Osteocyte (in vitro differentiated cells): Measurements from ENCODE around the gene GRIN3B. TPM values are rescaled to one million over a fixed set of nuclear protein-coding genes. Genes with fewer than 3 reads are reported as not detected.

Experiments used
- DNase-seq: peaks from one replicate; pipeline ENCODE4 v3.0.0; 2021; ENCODE audit warnings: mixed read lengths; ENCODE audit not compliant: unreplicated experiment; ENCODE audit errors: extremely low spot score
- H3K27ac Mint-ChIP-seq: one replicate; pipeline ENCODE4 v1.8.0; 2021; ENCODE audit warnings: mild to moderate bottlenecking, mixed read lengths; ENCODE audit not compliant: unreplicated experiment
- H3K27me3 Mint-ChIP-seq: one replicate; pipeline ENCODE4 v1.8.0; 2021; ENCODE audit warnings: mixed read lengths; ENCODE audit not compliant: unreplicated experiment
- H3K36me3 Mint-ChIP-seq: one replicate; pipeline ENCODE4 v1.8.0; 2021; ENCODE audit warnings: mixed read lengths; ENCODE audit not compliant: unreplicated experiment
- H3K4me1 Mint-ChIP-seq: one replicate; pipeline ENCODE4 v1.8.0; 2021; ENCODE audit warnings: mixed read lengths; ENCODE audit not compliant: unreplicated experiment
- H3K4me3 Mint-ChIP-seq: one replicate; pipeline ENCODE4 v1.8.0; 2021; ENCODE audit warnings: mild to moderate bottlenecking, moderate library complexity, mixed read lengths; ENCODE audit not compliant: unreplicated experiment
- H3K9me3 Mint-ChIP-seq: one replicate; pipeline ENCODE4 v1.8.0; 2021; ENCODE audit warnings: mixed read lengths; ENCODE audit not compliant: unreplicated experiment
- CTCF ChIP-seq: fragments of 200-600 bp; sonication (generic); IDR thresholded peaks from 2 replicates; pipeline ENCODE4 v1.5.0; 2021; ENCODE audit warnings: antibody characterized with exemption, mild to moderate bottlenecking, moderate library complexity
- total RNA-seq: library from RNA; stranded (reverse); gene quantifications from 2 replicates; pipeline ENCODE4 v1.2.1, GENCODE V29; 2021

The GRIN3B gene
- total RNA-seq, 1 donor from 2014 or later, result 0.46 TPM

DNA sequence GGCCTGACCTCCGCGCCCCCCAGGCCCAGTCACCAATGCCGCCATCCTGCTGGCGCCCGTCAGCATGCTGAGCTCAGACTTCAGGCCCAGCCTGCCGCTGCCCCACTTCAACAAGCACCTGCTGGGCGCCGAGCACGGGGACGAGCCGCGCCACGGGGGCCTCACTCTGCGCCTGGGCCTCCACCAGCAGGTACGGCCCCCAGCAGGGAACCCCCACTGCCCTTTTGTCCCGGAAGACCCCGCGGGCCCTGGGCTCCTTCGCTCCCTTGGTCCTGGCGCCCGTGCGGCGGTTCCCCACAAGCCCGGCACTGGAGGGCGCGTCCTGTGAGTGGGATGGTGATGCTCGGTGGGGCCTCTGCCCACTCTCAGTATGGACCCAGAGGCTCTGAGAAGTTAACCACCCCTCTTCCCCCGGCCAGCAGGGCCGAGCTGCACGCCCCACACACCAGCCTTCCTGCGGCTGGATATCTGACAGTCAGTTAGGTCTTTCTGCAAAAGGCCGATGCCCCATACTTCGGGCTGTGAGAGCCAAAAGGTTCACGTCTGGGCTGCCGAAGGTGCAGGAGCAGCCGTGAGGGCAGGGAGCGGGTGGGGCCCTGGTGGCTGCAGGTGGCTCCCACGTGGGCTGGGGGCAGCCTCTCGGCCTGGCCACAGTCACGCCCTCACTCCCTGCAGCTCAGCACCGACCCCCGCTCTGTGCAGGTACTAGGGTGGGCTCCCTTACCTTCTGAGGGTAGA, 8.1 kb upstream of the GRIN3B start:
- peaks cover 4% of the 10 kb centered on the region for H3K4me1 Mint-ChIP-seq
- peaks cover 5% of the 10 kb centered on the region for H3K27me3 Mint-ChIP-seq
- peaks cover 11% of the 10 kb centered on the region for H3K36me3 Mint-ChIP-seq
- H3K27ac Mint-ChIP-seq, result no peak overlapping the region
- H3K9me3 Mint-ChIP-seq, result no peaks in the 10 kb centered on the region
- DNase-seq, result no peak
- TF ChIP-seq CTCF, result no peak
- no peak overlapping the region for H3K4me3 Mint-ChIP-seq

DNA sequence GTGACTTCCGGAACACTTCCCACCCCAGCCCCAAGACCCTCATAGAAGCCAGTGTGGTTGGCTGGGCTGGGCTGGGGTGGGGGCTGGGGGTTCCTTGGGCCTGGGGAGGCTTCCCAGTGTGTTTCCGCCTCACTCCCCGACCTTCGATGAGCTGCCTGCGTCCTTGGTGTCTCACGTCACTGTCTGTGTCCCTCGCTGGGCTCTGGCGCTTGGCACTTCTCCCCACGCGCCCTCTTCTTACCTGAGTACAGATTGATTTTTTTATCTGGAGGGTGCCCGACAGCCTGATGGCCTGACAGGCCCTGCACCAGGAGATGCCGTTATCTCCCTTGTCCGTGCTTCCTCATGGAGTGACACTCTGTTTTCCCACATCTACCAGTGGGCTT, 7.6 kb upstream of the GRIN3B start:
- H3K4me1 Mint-ChIP-seq, result peaks cover 4% of the 10 kb centered on the region
- H3K9me3 Mint-ChIP-seq, result no peaks in the 10 kb centered on the region
- H3K36me3 Mint-ChIP-seq, result peaks cover 11% of the 10 kb centered on the region
- no peak for DNase-seq
- no peak overlapping the region for H3K4me3 Mint-ChIP-seq
- H3K27ac Mint-ChIP-seq, result no peak overlapping the region
- no peak for TF ChIP-seq CTCF
- peaks cover 6% of the 10 kb centered on the region for H3K27me3 Mint-ChIP-seq

DNA sequence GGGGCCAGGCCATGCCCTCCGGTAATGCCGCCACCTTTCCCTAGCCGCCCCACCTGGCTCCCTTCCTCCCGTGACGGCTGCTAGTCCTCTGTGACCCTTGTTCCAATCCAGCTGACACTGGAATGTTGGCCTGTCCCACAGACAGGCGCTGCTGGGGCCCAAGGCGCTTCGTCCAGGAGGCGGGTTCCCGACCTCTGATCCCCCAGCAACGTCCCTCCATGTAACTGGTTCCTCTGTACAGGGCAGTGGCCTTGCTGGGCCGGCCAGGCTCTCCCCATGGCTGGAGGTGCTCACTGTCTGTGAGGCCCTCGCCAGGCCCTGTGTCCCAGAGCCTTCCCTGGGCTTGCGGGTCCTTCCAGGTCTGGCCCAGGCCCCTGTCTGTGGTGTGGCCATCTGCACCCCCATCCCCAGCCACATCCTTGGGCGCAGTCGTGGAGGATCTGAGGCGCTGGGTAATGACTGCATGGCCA, 6.8 kb upstream of the GRIN3B start:
- Mint-ChIP-seq H3K27ac (no peak overlapping the region), H3K27me3 (peaks cover 14% of the 10 kb centered on the region), H3K9me3 (no peaks in the 10 kb centered on the region), H3K36me3 (peaks cover 8% of the 10 kb centered on the region), H3K4me3 (no peak overlapping the region), H3K4me1 (peaks cover 1% of the 10 kb centered on the region)
- no peak for DNase-seq
- no peak for TF ChIP-seq CTCF

DNA sequence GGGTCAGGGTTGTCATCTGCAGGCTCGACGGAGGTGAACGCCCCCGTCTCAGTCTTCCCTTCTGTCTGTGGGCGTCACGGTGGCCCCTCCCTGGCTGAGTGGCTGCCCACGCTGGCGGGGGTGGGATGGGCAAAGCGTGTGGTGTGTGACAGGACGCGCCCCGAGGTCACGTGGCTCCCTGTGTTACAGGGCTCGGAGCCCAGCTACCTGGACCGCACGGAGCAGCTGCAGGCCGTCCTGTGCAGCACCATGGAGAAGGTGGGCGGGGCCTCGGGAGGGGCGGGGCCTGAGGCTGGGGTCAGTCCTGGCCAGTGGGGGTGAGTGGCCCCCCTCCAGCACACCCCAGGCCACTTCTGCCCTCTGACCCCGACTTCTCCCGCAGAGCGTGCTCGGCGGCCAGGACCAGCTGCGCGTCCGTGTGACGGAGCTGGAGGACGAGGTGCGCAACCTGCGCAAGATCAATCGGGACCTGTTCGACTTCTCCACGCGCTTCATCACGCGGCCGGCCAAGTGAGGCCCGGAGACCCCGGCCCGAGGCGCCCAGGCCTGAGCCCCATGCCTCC, 6.3 kb upstream of the GRIN3B start:
- no peak overlapping the region for H3K4me3 Mint-ChIP-seq
- no peak for DNase-seq
- no peak for TF ChIP-seq CTCF
- no peak overlapping the region for H3K27ac Mint-ChIP-seq
- peaks cover 1% of the 10 kb centered on the region for H3K4me1 Mint-ChIP-seq
- no peaks in the 10 kb centered on the region for H3K9me3 Mint-ChIP-seq
- H3K36me3 Mint-ChIP-seq, result peaks cover 5% of the 10 kb centered on the region
- H3K27me3 Mint-ChIP-seq, result peaks cover 17% of the 10 kb centered on the region

GRCh38 chr19:994516-994915, 5.7 kb upstream of the GRIN3B start:
- peaks cover 3% of the 10 kb centered on the region for H3K4me1 Mint-ChIP-seq
- H3K4me3 Mint-ChIP-seq, result no peak overlapping the region

More at GRCh38 chr19:994516-994915, 5.7 kb upstream of the GRIN3B start:
- DNase-seq, result no peak
- Mint-ChIP-seq H3K36me3 (peaks cover 5% of the 10 kb centered on the region), H3K27me3 (peaks cover 23% of the 10 kb centered on the region), H3K9me3 (no peaks in the 10 kb centered on the region), H3K27ac (no peak overlapping the region)
- no peak for TF ChIP-seq CTCF
